Lung (tissue), 12 donors: ENCODE results near the gene RBM3. TPM values are rescaled to one million over a fixed set of nuclear protein-coding genes. Genes with fewer than 3 reads are reported as not detected.

Source experiments
- ATAC-seq: fragments of 200-7000 bp; cut with Tn5 transposase; one replicate; pipeline ENCODE4 v1.9.1; 2020; ENCODE audit warnings: moderate number of reproducible peaks; ENCODE audit not compliant: insufficient read depth, low FRiP score
- DNase-seq, 3 donors: peaks; one replicate each; pipeline ENCODE4 v3.0.0-alpha.2; 2013 to 2017
- H3K27ac ChIP-seq, 2 donors: one replicate each; pipeline ENCODE4 v1.5.1; 2013; ENCODE audit warnings: mild to moderate bottlenecking in 2 of 2, moderate library complexity in 2 of 2, control low read depth in 1 of 2, inconsistent platforms in 1 of 2, low read depth in 1 of 2, low read length in 1 of 2
- H3K27me3 ChIP-seq, 3 donors: one replicate each; pipeline ENCODE4 v1.5.1; 2013; ENCODE audit warnings: low read length in 2 of 3; ENCODE audit not compliant: control insufficient read depth in 3 of 3, insufficient read depth in 3 of 3
- H3K36me3 ChIP-seq, 4 donors: one replicate each; pipeline ENCODE4 v1.5.1; 2013; ENCODE audit warnings: low read length in 4 of 4, mild to moderate bottlenecking in 1 of 4, moderate library complexity in 1 of 4; ENCODE audit not compliant: control insufficient read depth in 4 of 4, insufficient read depth in 4 of 4
- H3K4me1 ChIP-seq, 5 donors: one replicate each; pipeline ENCODE4 v1.5.1; 2013; ENCODE audit warnings: low read length in 5 of 5, mild to moderate bottlenecking in 2 of 5, moderate library complexity in 1 of 5; ENCODE audit not compliant: control insufficient read depth in 5 of 5, insufficient read depth in 5 of 5
- H3K4me3 ChIP-seq: one replicate; pipeline ENCODE4 v1.5.1; 2013; ENCODE audit warnings: mild to moderate bottlenecking, control low read depth, moderate library complexity
- H3K9ac ChIP-seq, 2 donors: one replicate each; pipeline ENCODE4 v1.5.1; 2013; ENCODE audit warnings: low read length in 2 of 2, control low read depth in 1 of 2; ENCODE audit not compliant: insufficient read depth in 1 of 2
- H3K9me3 ChIP-seq, 4 donors: one replicate each; pipeline ENCODE4 v1.5.1; 2013; ENCODE audit warnings: low read length in 3 of 4, mild to moderate bottlenecking in 1 of 4, moderate library complexity in 1 of 4; ENCODE audit not compliant: control insufficient read depth in 4 of 4, insufficient read depth in 3 of 4
- CTCF ChIP-seq: IDR thresholded peaks from 2 replicates; pipeline ENCODE4 v1.5.1; 2012; ENCODE audit warnings: mild to moderate bottlenecking; ENCODE audit errors: control extremely low read depth, extremely low read depth
- WGBS, 2 donors: extraction: QIAGEN DNeasy Blood & Tissue Kit; methylation state at CpG; one replicate each; pipeline ENCODE4 v1.1.7; 2013; 5-methylcytosine and 5-hydroxymethylcytosine counted together
- polyA plus RNA-seq, 2 donors: library from polyadenylated mRNA; stranded (reverse); fragments of 200-250 nt; gene quantifications; one replicate each; pipeline ENCODE4 v1.2.1, GENCODE V29; 2013
- total RNA-seq, 2 donors: library from RNA; depleted of rRNA in 1 of 2; stranded (reverse); fragments of >200 nt in 1 of 2; gene quantifications; one replicate each; pipeline ENCODE4 v1.2.1, GENCODE V29; 2014 to 2021
- donor health status: control.
- donor health status: control.
- donor health status: Bipolar disorder and iron deficiency.
- donor health status: healthy.
- donor health status: DM: yes; HTN: yes; CAD: no.

The RBM3 gene
- total and polyA plus RNA-seq, 4 donors: 117 to 346 (median 217) TPM

GRCh38 chrX:48560681-48561080 is 13.6 kb upstream of the RBM3 start:
- H3K9ac ChIP-seq: no peak overlapping the region
- WGBS, 2 donors: 92 to 99% methylated on average over 9 to 12 of the region's 12 CpGs
- H3K9me3 ChIP-seq: peaks cover 0 to 8% (median 0%) of the 10 kb centered on the region in 4 donors
- H3K36me3 ChIP-seq: peaks cover 2 to 24% (median 8%) of the 10 kb centered on the region in 4 donors
- no peaks in the 10 kb centered on the region for H3K4me1 ChIP-seq
- H3K4me3 ChIP-seq: no peak overlapping the region
- TF ChIP-seq CTCF: no peak
- no peaks in the 10 kb centered on the region for H3K27me3 ChIP-seq
- H3K27ac ChIP-seq: no peak overlapping the region
- DNase-seq (no peak), ATAC-seq (no peak)

DNA sequence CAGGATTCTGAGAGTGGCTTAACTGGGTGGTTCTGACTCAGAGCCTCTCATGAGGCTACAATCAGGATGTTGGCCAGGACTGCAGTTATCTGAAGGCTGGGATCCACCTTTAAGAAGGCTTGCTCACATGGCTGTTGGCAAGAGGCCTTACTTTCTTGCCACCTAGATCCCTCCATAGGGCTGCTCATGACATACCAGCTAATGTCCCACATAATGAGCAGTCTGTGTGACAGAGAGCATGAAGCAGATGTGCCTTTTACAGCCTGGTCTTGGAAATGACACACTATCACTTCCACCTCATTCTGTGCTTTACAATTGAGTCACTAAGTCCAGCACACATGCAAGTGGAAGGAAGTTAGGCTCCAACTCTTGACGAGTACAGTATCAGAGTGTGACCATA is 4.3 kb upstream of the RBM3 start:
- H3K4me3 ChIP-seq: no peak overlapping the region
- DNase-seq: no peak
- no peak for ATAC-seq
- peaks cover 0 to 1% (median 0%) of the 10 kb centered on the region in 5 donors for H3K4me1 ChIP-seq
- peaks cover 0 to under 1% (median 0%) of the 10 kb centered on the region in 4 donors for H3K36me3 ChIP-seq
- H3K27me3 ChIP-seq: no peaks in the 10 kb centered on the region
- peaks cover 0 to 6% (median 0%) of the 10 kb centered on the region in 4 donors for H3K9me3 ChIP-seq
- no peak overlapping the region for H3K9ac ChIP-seq
- WGBS, 2 donors: 18 to 60% methylated on average over 1 of the region's 1 CpG
- H3K27ac ChIP-seq: peak overlapping the region in 1 of 2 donors; percentile 45
- TF ChIP-seq CTCF: no peak

DNA sequence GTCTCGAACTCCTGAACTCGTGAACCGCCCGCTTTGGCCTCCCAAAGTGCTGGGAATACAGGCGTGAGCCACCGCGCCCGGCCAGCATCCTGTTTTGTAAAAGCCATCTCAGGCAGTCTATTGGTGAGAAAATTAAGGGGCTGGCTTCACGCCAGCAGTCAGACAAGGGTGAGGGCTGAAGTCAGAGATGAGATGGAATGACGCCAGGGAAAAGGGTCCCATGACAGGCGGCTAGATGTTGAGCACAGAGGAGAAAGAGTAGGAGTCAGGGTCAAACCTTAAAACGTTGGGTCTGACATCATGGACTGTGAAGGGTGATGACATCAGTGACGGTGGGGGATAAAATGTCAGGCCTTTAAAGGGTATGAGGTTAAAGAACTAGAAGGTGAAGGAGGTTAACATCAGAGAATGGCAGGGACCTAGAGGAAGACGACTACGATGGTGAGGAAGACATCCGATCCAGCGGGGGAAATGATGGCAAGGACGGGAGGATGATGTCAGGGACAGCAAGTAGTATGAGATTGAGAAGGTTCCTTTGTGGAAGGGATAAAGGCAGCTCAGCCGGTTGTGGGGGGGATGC is 504 bp upstream of the RBM3 start:
- DNase-seq: peak in 2 of 3 donors; percentile 45 to 59
- Histone ChIP-seq H3K4me3 (no peak overlapping the region), H3K9ac (peak overlapping the region in 1 of 2 donors; percentile 26), H3K9me3 (peaks cover 0 to 9% (median 0%) of the 10 kb centered on the region in 4 donors), H3K27me3 (no peaks in the 10 kb centered on the region), H3K4me1 (peaks cover 0 to 12% (median 6%) of the 10 kb centered on the region in 5 donors), H3K27ac (peak overlapping the region; percentile 86 to 90), H3K36me3 (peaks cover 0 to 18% (median 14%) of the 10 kb centered on the region in 4 donors)
- ATAC-seq: peak; percentile 3
- WGBS, 2 donors: 26 to 49% methylated on average over 18 to 19 of the region's 19 CpGs
- no peak for TF ChIP-seq CTCF
